ENCODE data around the gene FLOT1.

FLOT1 gene, protein sequence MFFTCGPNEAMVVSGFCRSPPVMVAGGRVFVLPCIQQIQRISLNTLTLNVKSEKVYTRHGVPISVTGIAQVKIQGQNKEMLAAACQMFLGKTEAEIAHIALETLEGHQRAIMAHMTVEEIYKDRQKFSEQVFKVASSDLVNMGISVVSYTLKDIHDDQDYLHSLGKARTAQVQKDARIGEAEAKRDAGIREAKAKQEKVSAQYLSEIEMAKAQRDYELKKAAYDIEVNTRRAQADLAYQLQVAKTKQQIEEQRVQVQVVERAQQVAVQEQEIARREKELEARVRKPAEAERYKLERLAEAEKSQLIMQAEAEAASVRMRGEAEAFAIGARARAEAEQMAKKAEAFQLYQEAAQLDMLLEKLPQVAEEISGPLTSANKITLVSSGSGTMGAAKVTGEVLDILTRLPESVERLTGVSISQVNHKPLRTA

DNA sequence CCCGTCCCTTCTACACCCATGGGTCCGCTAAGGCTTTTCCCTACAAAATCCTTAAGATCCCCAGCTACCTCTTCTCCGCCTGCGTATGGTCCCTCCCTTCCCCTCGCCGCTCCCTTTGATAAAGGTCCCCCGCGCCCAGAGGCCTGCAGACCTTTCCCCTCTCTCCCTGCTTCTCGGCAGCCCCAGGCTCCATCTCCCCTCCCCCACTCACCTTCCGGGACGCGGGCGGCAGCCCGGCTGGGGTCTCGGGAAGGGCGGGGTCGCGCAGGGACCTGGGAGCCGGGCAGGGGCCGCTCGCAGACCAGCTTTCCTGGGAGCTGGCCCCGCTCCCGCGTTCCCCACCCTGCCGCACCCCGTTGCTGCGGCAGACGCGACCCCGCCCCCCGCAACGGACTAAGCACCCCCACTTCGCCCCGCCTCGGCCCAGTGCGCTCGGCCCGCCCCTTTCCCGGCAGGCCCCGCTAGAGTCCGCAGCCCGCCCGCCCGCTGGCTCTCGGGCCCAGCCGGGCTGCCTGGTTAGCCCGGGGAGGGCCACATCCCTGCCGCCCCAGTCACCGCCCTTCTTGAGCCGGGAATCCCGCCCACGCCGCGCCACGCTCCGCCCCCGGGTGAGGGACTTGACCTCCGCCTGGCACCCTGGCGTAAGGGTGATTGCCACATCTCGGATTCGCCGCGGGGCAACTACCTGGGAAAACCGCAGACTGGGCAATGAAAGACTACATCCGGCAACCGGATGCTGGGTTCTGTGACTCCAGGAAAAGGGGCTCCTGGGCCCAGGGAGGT lies at the start of gene FLOT1:
TSS of gene FLOT1 (minus strand) at position 372 of the 783 bp plus-strand sequence. CDS start 498 bp downstream, outside the sequence.
- peak; percentile 87 to 91 for DNase-seq

DNA sequence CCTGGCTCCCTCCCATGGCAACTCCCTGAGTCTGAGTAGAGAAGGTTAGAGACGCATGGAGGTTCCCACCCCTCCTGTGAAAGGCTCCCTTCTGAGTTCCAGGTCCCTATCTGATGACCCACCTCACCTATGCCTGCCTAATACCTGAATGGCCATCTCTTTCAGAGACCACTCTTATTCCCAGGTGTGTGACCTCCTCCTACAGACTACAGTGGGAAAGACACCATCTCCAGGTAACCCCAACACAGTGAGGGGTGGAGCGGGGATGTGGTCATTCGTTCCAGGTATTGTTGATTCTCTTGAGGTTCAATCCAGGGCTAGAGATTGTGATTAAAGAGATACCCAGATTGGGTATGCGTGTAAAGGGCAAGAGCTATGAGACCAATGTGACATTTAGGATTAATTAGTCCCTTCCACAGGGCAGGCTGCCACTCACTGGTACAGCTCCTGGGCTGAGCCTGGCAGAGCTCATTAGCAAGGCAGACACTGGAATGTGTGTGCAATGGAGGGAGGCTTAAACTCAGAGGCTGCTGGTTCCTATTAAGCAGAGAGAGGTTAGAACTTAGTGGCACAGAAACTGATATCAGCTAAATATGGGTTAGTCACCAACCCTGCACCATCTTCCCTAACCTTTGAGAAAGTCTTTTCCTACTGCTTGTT lies 48.4 kb upstream of the FLOT1 start:
- no peak for DNase-seq

DNA sequence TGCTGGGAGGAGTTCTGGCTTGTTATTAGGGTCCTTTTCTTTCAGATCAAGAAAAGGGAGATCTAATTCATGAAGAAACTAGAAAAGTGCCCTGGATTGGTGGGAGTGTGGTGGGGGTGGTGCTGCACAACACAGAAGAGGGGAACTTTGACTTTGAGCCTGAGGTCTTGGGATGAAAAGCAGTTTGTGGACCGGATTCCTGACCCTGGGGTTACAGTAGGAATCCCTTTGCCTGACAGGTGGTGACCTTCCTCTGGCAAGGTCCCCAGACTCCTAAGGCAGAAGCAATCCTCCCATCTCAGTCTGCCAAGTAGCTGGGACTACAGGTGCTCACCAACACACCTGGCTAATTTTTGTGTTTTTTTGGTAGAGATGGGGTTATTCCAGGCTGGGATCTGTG lies 47.1 kb upstream of the FLOT1 start:
- no peak for DNase-seq

DNA sequence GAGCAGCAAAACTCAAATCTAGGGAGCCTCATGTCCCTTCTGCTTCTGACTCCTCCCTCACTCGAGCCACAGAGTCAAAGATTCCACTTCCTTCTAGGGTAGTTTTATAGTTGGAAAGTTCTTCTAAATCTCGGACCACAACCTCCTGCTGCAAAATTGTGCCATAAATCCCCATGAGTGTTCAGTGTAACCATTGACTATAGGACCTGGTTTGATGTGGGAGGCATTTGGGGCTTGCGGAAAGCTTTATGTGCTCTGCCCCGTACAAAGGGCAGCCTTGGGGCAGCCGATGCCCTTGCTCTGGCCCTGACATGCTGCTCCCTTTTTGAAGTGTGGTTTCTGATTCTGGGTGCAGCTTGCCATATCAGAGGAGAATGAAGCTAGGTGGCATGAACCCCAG lies 45.5 kb upstream of the FLOT1 start:
- DNase-seq, result no peak

DNA sequence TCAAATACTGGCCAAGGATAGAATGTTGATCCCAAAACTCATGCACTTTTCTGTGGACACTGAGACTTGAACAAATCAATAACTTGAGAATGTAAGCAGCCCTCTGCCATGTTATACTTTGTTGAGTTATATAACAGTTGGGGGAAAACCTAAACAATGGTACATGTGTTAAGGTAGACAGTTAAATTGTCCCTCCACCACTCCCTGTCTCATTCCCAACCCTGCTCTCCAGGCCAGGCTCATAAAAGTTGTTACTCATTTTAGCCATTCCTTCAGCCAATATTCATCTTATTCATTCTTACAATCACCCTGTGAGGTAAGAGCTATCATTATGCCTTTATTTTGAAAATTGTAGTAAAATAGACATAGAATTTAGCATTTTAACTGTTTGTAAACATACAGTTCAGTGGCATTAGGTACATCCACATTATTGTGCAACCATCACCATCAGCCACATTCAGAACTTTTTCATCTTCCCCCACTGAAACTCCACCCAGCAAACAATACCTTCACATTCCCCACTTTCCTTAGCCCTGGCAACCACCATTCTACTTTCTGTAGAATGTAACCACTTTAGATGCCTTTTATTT lies 40.0 kb upstream of the FLOT1 start:
- DNase-seq, result no peak

DNA sequence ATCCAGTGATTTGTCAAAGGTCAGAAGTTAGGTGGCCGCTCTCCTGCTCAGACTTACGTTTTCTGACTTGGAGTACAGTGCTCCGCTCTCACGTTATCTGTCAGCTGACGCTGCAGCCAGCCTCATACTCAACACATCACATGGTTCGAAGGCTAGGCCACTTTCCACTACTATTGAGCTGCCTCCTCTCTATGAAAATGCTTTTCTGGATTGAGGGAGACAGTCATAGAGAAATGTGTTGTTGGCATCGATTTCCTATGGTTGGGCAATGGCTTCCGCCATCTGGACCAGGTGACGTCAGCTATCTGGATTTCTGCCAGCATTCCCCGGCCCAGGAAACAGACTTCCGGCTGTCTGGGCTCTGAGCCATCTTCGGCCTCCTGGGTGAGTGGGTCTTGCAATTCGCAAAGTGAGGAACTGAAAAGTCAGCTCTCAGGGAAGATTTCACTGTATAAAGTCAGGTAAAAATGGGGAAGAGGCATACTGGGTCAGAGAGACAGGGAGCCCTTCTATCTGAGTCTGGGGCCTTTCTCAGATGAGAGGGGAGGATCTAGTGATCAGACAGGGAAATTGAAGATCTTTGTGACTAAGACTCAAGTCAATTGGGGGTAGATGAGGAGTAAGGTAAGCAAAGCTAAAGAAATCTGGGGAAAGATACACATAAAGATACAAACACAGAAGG lies 39.4 kb upstream of the FLOT1 start:
- DNase-seq, result peak; percentile 91 to 92

DNA sequence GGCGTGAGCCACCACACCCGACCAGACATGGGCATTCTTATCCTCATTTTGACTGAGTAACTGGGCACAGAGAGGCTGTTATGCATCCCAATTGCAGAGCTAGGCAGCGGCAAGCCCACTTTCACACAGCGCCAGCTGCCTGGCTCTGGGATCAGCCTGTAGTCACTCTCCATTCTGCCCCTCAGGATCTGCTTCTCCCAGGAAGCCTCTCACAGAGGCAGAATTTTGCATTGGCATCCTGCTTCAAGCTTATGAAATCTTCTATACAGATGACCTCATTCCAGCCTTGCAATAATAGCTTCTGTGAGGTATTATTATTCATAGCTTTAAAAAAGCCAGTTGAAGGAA lies 38.9 kb upstream of the FLOT1 start:
- peak in 1 of 2 experiments; percentile 53 for DNase-seq

DNA sequence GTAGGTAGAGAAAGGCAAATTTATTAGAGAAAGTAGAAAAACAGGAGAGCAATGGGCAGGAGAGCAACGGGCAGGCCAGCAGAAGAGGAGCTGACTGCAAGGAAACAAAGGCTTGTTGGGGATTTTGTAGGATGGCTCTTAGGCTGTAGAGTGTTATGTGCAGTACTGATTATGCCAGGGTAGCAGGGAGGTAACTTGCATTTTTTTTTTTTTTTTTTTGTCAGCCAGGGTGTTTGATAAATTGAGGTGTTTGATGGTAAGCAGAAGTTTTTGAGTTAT lies 38.1 kb upstream of the FLOT1 start:
- no peak for DNase-seq

DNA sequence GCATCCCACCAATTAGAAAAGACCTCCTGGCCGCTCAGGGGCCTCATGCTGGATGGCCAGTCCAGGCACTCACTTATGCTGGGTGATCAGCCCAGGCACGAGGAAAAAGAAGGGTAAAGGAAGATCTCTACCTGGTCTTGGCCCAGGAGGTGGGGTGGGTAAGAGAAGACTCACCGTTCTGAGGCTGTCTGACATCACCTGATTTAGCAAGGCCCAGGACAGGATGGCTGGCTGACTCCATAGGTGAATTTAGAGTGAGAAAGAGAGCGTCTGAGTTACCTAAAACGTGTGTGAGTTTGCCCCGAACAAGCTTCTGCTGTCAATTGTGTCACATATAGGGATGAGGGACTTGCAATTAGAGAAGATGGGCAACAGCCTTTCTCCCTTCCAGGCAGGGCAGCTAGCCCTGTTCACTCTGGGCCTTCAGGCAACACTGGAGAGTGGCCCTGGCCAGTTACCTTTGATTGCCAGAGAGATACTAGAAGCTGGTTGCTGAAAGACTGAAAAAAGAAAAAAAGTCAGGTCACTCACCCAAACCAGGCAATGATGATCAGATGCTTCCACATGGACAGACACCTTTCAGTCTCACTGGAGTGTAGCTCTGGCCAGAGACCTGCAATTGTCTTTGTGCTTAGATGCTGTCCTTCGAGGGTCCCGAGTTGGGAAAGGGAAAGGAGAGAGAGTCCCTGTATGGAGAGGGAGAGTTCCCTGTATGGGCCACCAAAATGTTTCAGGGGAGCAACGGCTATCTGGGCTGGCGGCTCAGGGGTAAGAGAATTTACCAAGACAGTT lies 37.6 kb upstream of the FLOT1 start:
- DNase-seq, result no peak

DNA sequence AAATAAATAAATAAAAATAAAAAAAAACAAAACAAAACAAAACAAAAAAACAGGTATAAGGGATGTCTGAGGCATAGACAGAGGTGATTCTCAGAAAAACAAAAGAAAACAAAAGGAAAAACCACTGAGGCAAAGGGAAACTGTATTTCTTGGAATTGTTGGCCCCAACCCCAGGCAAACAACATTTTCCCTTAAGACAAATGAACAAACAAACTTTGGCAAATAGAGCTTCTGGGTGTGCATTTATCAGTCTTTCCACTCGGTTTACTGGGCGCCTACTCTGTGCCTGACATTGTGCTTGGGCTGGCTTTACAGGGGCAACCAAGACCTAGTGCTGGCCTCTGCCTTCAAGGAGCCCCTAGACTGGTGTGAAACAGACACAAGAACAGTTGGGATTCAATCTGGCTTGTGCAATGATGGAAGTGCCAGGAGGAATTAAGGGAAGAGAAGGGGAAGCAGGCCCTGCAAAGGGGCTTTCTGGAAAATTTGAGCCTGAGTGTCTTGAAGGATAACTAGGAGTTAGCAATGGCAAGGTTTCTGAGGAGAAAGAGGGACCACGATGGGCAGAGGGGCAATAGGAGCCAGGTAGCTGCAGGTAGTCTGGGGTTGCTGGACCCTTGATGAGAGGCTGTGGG lies 35.6 kb upstream of the FLOT1 start:
- no peak for DNase-seq

DNA sequence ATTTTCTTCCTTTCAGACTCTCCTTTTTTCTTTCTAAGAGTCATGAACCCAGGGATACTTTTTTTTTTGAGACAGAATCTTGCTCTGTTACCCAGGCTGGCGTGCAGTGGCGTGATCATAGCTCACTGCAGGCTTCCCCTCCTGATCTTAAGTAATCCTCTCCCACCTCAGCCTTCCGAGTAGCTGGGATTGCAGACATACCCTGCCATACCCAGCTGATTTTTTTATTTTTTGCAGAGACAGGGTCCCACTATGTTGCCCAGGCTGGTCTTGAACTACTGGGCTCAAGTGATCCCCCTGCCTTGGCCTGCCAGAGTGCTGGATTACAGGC lies 34.6 kb upstream of the FLOT1 start:
- DNase-seq, result no peak

DNA sequence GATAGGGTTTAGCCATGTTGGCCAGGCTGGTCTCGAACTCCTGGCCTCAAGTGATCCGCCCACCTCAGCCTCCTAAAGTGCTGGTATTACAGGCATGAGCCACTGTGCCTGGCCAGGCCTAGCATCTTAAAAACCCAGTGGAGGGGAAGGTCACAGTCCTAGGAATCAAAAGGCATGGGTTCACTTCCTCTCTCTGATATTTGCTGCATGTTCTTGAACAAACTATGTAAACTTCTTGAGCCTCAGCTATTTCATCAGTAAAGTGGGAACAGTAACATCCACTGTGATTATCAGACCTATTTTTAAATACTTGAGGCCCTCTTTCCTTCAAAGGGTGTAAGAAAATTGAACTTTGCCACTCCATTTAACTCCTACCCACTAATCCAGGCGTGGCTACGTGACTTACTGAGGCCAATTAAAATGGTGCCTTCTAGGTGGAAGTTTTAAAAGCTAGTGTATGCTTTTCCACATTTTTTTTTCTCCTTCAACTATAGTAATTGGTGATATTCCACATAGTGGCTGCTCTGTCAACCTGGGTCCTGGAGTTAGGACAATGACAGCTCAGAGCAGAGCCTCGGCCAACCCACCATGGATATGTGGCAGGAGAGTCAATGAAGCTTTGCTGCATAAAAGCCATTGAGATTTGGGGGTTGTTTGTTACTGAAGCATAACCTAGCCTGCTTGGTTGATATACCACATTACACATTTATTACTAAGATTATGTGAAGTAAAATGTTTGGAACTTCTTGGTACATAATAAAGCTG lies 34.1 kb upstream of the FLOT1 start:
- no peak for DNase-seq

DNA sequence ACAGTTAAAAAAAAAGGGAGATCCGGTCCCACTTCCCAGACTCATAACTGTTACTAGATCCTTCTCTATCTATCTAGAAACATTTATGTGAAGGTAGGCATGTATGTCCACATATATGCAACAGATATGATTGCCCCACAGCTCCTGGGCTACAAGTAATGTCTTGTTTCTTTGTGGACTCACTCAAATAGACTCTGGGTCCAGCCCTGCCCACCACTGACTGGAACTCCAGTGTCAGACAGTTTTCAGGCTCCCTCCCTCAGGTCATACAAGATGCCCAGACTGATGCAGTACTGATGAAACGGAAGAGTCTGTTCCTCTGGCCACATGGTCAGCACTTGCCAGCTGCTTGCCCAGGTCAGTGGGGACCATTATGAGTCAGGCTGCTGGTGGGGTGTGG lies 32.6 kb upstream of the FLOT1 start:
- no peak for DNase-seq

DNA sequence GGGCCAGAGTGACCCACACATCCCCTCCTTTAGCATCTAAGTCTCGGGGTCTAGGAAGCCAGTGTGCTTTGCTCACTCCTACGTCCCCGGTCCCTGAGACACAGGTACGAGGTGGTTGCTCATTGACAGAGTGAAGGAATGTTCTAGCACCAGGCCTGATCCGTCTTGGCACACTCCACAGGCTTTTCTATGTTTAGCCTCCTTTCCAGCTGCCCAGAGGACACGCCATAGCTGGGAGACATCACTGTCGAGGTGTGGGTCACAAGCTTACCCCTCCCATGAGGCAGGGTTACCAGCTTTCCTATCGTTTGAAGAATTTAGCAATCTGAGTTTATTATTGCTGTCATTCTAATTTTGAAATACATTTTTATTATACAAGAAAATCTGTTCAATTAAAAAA lies 32.2 kb upstream of the FLOT1 start:
- DNase-seq, result no peak

DNA sequence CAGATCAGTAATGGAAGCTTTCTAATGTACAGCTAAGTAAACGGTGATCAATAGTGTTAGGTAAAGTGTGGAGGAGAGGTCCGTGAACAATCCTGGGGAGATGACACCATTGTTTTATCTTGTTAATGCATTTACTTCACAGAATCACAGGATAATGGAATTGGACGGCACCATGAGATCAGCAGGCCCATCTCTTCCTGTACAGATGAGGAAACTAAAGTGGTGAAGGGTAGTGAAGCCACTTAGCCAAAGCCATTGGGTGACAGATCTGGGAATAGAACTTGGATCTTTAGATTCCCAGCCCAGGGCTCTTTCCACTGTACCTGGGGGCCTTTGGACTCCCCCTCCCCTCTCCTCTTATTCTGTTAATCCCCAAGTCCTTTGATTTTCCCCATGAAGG lies 28.1 kb upstream of the FLOT1 start:
- no peak for DNase-seq

DNA sequence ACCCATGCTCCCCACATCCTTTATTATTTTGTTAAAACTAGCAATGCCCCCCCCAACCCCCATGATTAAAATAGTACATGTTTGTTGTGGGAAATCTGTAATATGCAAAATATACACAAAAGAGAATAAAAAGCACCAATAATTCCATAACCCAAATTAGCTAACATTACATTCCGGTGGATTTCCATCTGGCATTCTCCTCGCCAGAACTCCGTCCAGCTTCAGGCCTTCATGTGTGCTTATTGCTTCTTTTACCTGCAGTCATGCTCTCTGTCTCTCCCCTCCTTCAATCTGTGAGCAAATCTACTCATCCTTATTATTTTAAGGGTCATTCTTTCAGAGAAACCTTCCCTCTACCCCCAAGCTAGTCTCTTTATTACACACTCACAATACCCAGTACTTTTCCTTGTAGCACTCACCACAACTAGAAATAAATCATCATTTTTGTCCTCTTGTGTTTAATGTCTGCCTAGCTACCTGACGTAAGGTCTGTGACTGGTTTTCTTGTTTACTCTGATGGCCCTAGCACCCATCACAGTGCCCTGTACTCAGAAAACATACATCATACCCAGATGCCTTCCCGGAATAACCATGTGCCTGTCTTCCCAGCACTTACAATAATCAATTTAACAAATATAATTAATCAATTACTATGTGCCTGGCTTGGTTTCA lies 27.5 kb upstream of the FLOT1 start:
- peak; percentile 32 to 48 for DNase-seq

DNA sequence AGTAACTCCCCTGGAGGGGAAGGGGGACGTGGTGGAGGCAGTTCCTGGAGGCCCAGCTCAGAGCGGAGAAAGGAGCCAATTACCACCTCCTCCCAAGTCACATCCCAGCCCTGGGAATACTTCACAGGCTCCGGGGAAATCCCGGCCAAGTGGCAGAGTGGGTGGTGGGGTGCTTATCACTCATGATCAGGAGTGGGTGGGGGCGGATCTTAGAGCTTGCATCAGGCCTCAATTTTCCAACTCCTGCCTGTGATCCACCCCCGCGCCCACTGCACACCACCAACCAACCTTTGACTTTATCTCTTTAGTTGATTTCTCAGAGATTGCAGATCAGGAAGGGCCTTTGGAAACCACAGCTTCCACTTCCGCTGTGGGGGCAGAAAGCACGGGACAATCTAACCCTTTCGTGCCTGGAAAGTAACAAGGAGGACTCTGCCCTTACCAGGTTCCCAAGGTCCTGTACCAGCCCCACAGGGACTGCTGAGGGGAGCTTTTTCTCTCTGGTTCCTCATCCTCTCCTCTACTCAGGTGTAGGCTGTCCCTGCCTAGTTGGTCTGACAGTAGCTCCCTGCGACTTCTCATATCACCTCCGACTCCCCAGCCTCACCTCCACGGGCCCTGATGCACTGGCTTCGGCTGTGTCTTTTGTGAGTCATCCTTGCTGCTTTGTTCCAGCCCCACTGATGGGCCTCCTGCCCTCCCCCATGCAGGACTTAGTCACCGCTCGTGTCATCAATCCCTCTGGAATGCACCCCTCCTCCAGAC lies 26.8 kb upstream of the FLOT1 start:
- peak; percentile 43 to 44 for DNase-seq

DNA sequence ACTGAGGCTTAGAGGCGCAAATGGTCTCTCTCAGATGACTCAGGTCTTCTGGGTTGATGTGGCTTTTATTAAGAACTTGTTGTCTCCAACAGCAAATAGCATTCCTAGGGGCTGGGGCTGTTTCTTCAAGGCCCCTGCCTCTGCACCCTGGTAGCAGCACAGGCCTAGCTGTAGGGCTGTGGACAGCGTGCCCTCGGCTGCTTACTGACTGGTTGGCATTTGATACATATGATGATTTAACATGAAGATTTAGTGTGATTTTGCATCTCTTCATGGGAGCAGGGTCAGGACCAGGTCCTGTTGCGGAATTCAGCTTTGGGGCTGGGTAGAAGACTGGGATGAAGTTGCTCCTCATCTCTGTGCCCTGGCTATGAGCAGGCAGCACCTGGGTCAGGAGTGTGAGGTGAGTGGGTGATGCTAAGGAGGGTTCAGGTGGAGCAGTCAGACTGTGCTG lies 26.2 kb upstream of the FLOT1 start:
- no peak for DNase-seq

DNA sequence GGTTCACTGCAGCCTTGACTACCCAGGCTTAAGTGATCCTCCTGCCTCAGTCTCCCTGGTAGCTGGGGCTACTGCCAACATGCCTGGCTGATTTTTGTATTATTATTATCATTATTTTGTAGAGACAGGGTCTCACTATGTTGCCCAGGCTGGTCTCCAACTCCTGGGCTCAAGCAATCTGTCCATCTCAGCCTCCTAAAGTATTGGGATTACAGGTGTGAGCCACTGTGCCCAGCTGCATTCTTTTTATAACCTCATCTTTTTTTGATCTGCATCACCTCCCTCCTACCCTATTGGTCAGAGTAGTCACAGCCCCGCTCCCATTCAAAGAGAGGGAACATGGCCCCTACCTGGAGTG lies 25.4 kb upstream of the FLOT1 start:
- no peak for DNase-seq
